NCI-H82 treated with DMSO at 0.1 percent for 48 hours (cell line): ENCODE data around the gene AP1S1.
"Not testable (repeated sequence)": the region's sequence is repeated elsewhere in the genome, so short reads cannot be mapped to it uniquely, and the experiment has no call there.

Experiments used
- DNase-seq: peaks from one replicate; lab custom pipeline; 2025; ENCODE audit not compliant: unreplicated experiment; lab: John Stamatoyannopoulos, UW

AP1S1 gene

DNA sequence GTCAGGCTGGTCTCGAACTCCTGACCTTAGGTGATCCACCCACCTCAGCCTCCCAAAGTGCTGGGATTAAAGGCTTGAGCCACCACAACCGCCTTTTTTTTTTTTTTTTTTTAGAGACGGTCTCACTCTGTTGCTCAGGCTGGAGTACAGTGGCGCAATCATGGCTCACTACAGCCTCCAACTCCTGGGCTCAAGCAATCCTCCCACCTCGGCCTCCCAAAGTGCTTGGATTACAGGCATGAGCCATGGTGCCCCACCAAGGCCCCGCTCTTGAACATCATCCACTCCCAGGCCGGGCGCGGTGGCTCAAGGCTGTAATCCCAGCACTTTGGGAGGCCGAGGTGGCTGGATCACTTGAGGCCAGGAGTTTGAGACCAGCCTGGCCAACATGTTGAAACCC, 45.2 kb downstream of the AP1S1 start:
- not testable (repeated sequence) for DNase-seq

DNA sequence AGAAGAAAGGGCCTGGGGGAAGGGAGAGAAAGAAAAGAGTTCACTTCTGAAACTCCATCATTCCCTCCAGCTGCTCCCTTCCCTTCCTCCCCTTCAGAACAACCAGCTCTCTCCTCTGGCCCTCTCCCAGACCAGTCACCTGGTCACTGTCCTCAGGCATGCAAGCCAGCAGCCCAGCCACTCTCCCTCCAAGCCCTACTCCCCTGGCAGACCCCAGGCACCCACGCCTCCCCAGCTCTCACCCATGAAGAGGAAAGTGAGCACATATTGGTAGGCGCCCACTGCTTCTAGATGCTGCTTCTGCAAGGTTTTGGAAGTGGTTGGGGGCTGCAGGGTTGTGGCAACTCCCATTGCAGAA, 46.2 kb downstream of the AP1S1 start:
- no peak for DNase-seq

DNA sequence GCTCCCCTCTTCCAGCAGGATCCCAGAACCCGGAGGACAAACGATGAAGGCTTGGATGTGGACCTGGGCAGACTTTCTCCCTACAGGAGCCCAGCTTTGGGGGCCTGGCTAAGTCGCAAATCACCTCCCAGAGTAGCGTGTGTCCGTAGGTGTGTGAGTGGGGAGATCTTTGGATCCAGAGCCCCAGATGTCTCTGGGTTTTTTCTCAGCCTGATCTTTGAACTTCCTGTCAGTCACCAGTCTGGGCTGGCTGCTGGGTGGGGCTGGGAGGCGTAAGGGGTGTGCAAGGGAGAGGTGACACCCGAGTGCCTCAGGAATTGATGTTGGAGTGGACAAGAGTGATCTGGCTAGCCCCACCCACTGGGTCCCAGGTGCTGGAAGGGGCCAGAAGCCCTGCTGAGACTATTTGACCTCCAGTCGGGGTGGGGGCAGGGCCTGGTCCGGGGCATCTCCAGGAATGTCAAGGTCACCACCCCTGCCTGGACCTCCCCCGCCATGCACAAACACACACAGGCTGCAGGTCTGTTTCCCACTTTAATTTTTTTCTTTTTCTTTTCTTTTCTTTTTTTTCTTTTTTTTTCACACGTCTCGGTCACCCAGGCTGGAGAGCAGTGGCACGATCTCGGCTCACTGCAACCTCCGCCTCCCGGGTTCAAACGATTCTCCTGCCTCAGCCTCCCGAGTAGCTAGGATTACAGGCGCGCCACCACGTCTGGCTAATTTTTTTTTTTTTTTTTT, 46.8 kb downstream of the AP1S1 start, which contains the start of gene MOGAT3:
TSS of gene MOGAT3 (minus strand) at position 175 of the 738 bp plus-strand sequence. CDS start 182 bp downstream, outside the sequence.
- DNase-seq: no peak

DNA sequence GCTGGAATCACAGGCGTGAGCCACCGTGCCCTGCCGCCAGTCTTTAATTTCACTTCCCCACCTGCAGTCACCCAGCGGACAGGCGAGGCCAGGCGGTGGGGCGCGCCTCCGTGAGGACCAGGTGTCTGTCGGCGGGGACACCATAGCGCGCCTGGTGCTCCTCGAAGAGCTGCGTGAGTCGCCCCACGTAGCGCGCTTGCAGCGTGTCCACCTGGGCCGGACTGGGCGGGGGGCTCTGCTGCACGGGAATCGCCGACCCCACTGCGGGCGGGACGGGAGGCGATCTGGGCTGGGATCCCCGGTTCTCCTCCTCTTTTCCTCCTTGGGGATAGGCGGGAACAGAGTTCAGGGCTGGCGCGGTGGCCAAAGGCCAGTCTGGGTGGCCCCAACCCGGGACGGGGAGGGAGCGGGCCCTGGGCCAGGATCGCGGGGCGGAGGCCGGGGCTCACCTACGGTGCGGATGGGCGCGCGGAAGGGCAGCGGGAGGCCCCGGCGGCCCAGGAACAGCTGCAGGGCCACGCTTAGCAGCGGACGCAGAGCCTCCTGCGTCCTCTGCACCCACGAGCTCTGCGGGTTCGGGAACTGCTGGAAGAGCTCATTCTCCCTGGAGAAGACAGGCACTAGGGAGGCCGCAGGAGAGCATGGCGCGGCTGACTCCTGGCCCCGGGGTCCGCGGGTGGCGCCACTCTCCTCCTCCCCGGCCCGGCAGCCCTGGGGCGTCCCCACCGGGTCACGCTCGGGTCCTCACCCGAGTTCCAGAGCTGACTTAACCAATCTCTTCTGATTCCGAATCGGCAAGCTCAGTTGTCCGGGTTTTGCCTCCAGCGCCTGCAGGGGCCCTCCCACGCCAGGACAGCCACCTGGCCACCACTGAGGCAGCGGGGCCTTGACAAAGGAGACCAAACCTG, 47.7 kb downstream of the AP1S1 start:
- no peak for DNase-seq

DNA sequence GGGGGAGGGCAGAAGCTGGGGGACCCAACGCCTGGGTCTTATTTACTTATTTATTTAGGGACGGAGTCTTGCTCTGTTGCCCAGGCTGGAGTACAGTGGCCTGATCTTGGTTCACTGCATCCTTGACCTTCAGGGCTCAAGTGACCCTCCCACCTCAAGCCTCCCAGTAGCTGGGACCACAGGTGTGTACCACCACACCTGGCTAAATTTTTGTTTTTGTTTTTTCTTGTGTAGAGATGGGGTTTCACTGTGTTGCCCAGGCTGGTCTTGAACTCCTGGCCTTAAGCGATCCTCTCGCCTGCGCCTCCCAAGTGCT, 48.3 kb downstream of the AP1S1 start:
- no peak for DNase-seq

DNA sequence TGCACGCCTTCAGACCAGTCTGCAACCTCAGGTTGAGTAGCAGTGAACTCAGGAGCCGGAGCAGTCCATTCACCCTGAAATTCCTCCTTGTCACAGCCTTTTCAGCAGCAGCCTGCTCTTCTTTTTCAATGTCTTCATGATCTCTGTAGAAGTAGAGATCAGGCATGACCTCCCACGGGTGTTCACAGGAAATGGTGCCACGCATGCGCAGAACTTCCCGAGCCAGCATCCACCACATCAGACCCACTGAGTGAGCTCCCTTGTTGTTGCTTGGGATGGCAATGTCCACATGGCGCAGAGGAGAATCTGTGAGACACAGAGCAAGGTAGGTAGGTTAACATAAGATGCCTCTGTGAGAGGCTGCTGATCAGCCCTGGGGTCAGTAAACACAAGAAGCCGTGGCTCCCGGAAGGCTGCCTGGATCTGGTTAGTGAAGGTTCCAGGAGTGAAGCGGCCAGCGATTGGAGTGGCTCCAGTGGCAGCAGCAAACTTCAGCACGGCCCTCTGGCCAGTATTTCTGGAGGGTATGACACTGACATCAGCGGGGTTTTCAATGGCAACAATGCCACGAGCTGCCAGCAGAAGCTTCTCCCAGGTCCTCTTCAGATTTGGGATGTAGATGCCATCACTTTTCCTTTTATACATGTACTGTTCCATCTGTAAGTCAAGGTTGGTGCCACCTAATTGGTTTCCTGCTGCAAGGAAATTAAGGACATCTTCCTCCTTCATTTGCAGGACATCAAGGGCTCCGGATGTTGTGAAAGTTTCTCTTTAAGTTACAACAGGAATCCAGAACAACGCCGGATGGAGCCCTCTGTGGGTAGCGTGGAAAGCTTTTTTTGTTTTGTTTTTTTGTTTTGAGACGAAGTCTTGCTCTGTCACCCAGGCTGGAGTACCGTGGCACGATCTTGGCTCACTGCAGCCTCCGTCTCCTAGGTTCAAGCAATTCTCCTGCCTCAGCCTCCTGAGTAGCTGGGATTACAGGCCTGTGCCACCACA, 49.8 kb downstream of the AP1S1 start:
- not testable (repeated sequence) for DNase-seq

DNA sequence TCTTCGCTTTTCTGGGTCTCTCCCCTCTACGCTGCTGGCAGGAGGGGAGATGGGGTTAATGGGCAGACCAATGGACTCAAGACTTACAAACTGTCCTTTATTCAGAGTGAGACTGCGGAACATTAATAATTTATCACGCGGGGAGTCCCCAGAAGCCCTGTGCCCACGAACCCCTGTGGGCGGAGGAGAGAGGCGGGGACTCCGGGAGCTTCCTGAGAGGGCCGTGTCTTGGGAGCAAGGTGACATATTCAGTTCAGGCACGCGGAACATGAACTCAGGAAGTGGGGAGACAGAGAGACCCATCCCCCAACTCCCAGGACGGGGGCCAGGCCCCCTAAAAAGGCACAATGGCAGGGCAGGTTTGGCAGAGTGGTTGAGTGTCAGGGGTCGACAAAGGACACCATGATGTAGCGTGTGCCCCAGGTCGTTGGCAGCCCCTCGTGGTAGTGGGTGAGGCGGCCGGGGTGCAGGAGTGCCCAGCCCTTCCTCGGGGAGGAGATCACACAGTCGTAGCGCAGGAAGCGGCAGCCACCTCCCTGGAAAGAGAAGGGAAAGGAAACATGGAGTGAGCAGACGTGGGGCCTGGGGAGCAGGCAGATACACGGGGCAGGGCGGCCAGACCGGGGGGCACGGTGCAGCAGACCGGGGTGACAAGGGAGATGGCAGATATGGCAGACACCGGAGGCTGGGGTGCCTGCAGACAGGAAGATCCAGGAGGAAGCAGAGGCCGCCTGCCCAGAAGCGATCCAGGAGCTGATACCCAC, 51.8 kb downstream of the AP1S1 start:
- DNase-seq: no peak

DNA sequence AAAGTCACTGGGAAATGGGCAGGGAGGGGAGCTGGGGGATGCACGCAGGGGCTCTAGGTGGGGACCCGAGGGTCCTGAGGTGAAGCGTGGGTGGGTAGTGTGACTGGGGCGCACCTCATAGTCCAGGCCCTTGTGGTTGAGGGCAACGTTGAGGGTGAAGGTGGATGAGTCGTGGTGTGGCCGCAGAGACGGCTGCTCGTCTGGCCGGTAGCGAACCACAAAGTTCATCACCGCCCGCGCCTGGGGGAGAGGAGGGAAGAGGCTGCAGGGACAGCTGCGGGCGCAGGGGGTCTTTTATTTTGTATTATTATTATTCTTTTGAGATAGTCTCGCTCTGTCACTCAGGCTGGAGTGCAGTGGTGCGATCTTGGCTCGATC, 52.4 kb downstream of the AP1S1 start:
- no peak for DNase-seq

DNA sequence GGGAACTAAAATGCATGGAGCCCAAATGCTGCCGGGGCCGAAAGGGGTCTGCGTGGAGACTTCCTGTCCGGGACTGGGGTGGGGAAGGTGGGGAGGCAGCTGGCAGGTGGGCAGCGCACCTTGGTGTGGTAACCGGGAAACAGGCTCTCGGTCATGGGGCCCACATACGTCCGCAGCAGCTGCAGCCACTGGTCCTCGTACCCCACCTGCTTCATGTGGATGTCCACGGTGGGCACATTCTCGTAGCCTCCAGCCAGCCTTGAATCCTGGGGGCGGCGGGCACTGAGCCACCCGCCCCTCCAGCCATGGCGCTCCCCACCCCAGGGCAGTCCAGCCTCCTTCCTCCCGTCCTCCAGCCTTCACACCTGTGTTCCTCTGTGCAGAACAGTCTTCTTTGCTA, 53.2 kb downstream of the AP1S1 start:
- DNase-seq: no peak

DNA sequence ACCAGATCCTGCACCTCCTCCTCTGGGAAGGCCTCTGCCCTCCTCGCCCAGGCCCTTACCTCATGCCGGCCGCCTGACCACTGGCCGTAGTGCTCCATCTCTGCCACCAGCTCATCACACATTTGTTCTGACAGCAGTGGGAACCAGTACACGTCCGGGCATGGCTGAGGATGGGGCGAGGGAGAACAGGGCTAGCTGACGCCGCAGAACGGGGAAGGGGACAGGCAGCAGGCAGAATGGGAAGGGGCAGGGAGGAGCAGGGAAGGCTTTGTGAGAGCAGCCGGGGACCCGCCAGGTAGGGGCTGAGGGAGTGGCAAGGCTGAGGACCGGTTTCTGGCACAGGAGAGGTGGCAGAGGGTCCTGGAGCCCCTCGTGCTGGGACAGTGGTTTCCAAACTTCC, 54.5 kb downstream of the AP1S1 start:
- DNase-seq: no peak

DNA sequence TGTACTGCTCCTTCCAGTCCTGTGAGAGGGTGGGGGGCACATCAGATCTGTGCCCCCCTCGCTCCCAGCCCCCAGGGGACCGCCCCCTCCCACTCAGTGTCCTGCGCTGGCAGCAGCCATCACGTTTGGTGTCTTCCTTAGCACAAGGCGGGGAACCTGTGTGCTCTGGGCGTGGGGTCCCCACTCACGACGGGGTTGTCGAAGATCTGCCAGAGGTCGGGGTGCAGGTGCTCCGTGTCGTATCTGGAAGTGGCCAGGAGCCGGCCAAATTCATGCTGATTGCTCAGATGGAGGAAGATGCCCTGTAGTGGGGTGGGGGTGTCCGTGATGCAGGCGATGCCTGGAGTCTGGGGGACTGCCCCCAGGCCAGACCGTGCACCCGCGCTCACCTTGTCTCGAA, 55.9 kb downstream of the AP1S1 start:
- DNase-seq: no peak
